Suprapubic skin (tissue), 4 donors: ENCODE data around the gene CASTOR1.

Source experiments
- EP300 ChIP-seq: sonication (generic); formaldehyde crosslinking; IDR thresholded peaks from one replicate; pipeline ENCODE4 v1.6.1; 2017; ENCODE audit warnings: antibody characterized with exemption
- POLR2A ChIP-seq, 2 donors: fragments of 450-650 bp; IDR thresholded peaks; one replicate each; pipeline ENCODE4 v1.6.1; 2017; ENCODE audit warnings: antibody characterized with exemption in 2 of 2, mild to moderate bottlenecking in 2 of 2, moderate library complexity in 2 of 2
- POLR2AphosphoS5 ChIP-seq, 3 donors: sonication (generic); formaldehyde crosslinking; IDR thresholded peaks; one replicate each; pipeline ENCODE4 v1.6.1; 2017; ENCODE audit warnings: antibody characterized with exemption in 3 of 3
- TF ChIP-seq, protein P1 (sequence below), 2 donors: fragments of 200-600 bp in 1 of 2; fragments of 450-650 bp in 1 of 2; sonication (generic) in 1 of 2; IDR thresholded peaks; one replicate each; pipeline ENCODE4 v1.5.1; 2016 to 2019; ENCODE audit warnings: antibody characterized with exemption in 2 of 2, mild to moderate bottlenecking in 1 of 2, moderate library complexity in 1 of 2

DNA sequence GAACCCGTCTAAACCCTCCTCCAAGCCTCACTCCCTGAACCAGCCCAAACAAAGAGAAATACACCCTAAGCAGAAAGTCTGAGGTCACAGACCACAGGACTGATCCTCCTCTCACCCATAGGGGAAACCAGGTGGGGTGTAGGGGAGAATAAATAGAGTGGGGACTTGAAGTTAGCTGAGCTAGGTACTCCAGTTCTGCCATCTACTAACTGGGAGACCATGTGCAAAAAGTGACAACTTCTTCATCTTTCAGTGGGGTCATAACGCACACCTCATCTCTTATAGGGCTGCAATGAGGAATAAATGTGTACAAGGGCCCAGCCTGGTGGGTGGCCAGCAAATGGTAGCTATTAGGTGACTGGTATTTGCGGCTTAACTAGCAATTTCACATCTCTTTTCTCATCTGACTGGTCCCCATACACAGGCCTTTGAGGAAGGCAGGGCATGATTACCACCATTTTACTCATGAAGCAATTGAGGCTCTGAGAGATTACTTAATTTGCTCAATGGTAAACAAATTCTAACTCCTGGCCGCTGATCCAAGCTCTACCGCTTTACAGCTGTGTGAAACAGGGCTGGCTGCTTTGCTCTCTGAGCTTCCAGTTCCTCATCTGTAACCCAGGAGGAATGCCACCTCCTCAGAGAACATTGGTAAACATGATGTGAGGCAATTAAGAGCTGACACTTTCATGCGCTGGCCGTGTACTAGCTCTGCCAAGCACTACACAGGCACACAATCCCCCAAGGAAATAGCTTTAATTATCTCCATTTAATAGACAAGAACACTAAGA is 20.8 kb upstream of the CASTOR1 start:
- TF ChIP-seq, protein P1, sequence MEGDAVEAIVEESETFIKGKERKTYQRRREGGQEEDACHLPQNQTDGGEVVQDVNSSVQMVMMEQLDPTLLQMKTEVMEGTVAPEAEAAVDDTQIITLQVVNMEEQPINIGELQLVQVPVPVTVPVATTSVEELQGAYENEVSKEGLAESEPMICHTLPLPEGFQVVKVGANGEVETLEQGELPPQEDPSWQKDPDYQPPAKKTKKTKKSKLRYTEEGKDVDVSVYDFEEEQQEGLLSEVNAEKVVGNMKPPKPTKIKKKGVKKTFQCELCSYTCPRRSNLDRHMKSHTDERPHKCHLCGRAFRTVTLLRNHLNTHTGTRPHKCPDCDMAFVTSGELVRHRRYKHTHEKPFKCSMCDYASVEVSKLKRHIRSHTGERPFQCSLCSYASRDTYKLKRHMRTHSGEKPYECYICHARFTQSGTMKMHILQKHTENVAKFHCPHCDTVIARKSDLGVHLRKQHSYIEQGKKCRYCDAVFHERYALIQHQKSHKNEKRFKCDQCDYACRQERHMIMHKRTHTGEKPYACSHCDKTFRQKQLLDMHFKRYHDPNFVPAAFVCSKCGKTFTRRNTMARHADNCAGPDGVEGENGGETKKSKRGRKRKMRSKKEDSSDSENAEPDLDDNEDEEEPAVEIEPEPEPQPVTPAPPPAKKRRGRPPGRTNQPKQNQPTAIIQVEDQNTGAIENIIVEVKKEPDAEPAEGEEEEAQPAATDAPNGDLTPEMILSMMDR (IDR thresholded peaks at IDR 0.05), result no peak
- TF ChIP-seq POLR2A (IDR thresholded peaks at IDR 0.05) (no peak), POLR2AphosphoS5 (IDR thresholded peaks at IDR 0.05) (peak in 1 of 3 donors; percentile 64), EP300 (no peak)
